Measurements from ENCODE around the gene ATF4. TPM values are rescaled to one million over a fixed set of nuclear protein-coding genes. Genes with fewer than 3 reads are reported as not detected.

The ATF4 gene
- total and polyA plus RNA-seq, 2 of the 13 experiments (the other 11 are each of a cell fraction or from before 2014, with no cell fraction given), result 486 to 1,297 TPM

GRCh38 chr22:39534092-39534506, 13.7 kb downstream of the ATF4 start (continued):
- TF ChIP-seq, protein P1, sequence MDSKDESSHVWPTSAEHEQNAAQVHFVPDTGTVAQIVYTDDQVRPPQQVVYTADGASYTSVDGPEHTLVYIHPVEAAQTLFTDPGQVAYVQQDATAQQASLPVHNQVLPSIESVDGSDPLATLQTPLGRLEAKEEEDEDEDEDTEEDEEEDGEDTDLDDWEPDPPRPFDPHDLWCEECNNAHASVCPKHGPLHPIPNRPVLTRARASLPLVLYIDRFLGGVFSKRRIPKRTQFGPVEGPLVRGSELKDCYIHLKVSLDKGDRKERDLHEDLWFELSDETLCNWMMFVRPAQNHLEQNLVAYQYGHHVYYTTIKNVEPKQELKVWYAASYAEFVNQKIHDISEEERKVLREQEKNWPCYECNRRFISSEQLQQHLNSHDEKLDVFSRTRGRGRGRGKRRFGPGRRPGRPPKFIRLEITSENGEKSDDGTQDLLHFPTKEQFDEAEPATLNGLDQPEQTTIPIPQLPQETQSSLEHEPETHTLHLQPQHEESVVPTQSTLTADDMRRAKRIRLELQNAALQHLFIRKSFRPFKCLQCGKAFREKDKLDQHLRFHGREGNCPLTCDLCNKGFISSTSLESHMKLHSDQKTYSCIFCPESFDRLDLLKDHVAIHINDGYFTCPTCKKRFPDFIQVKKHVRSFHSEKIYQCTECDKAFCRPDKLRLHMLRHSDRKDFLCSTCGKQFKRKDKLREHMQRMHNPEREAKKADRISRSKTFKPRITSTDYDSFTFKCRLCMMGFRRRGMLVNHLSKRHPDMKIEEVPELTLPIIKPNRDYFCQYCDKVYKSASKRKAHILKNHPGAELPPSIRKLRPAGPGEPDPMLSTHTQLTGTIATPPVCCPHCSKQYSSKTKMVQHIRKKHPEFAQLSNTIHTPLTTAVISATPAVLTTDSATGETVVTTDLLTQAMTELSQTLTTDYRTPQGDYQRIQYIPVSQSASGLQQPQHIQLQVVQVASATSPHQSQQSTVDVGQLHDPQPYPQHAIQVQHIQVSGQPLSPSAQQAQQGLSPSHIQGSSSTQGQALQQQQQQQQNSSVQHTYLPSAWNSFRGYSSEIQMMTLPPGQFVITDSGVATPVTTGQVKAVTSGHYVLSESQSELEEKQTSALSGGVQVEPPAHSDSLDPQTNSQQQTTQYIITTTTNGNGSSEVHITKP (CRISPR knock-in tag; IDR thresholded peaks at IDR 0.05; ENCODE audit: low read depth), result peak; percentile 3; the same call in 1 of the 2 replicates
- TF ChIP-seq ZBTB25 (CRISPR knock-in tag; IDR thresholded peaks at IDR 0.05) (no peak), PHF21A (CRISPR knock-in tag; IDR thresholded peaks at IDR 0.05) (0 out of 2 replicates have a peak, but pooled peaks have one; percentile 57), ZUFSP (CRISPR knock-in tag; IDR thresholded peaks at IDR 0.05; ENCODE audit: borderline replicate concordance) (no peak), ZNF333 (CRISPR knock-in tag; IDR thresholded peaks at IDR 0.05; ENCODE audit: borderline replicate concordance) (0 out of 2 replicates have a peak, but pooled peaks have one; percentile 10), MED1 (CRISPR knock-in tag; IDR thresholded peaks at IDR 0.05) (peak; percentile 44; the same call in 1 of the 2 replicates), ZNF574 (CRISPR knock-in tag; IDR thresholded peaks at IDR 0.05) (peak; percentile 65; the same call in 1 of the 2 replicates), ZNF788 (CRISPR knock-in tag; IDR thresholded peaks at IDR 0.05; ENCODE audit: borderline replicate concordance) (0 out of 2 replicates have a peak, but pooled peaks have one; percentile 5), USF2 (IDR thresholded peaks at IDR 0.05; ENCODE audit: low read depth, low read length) (no peak), USF2 (CRISPR knock-in tag; IDR thresholded peaks at IDR 0.05; ENCODE audit: borderline replicate concordance) (peak; percentile 84; the same call in 1 of the 2 replicates), NR1H2 (CRISPR knock-in tag; IDR thresholded peaks at IDR 0.05; ENCODE audit: borderline replicate concordance, low read depth) (no peak)
- TF ChIP-seq, protein P2, sequence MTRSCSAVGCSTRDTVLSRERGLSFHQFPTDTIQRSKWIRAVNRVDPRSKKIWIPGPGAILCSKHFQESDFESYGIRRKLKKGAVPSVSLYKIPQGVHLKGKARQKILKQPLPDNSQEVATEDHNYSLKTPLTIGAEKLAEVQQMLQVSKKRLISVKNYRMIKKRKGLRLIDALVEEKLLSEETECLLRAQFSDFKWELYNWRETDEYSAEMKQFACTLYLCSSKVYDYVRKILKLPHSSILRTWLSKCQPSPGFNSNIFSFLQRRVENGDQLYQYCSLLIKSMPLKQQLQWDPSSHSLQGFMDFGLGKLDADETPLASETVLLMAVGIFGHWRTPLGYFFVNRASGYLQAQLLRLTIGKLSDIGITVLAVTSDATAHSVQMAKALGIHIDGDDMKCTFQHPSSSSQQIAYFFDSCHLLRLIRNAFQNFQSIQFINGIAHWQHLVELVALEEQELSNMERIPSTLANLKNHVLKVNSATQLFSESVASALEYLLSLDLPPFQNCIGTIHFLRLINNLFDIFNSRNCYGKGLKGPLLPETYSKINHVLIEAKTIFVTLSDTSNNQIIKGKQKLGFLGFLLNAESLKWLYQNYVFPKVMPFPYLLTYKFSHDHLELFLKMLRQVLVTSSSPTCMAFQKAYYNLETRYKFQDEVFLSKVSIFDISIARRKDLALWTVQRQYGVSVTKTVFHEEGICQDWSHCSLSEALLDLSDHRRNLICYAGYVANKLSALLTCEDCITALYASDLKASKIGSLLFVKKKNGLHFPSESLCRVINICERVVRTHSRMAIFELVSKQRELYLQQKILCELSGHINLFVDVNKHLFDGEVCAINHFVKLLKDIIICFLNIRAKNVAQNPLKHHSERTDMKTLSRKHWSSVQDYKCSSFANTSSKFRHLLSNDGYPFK (CRISPR knock-in tag; IDR thresholded peaks at IDR 0.05; ENCODE audit: borderline replicate concordance), result no peak; the same call in 1 of the 2 replicates

Data from HepG2 (cell line).